ENCODE results near the gene PFDN5.
"Not testable (repeated sequence)": the region's sequence is repeated elsewhere in the genome, so short reads cannot be mapped to it uniquely, and the experiment has no call there.

PFDN5 gene

GRCh38 chr12:53286448-53286847 lies 8.9 kb upstream of the PFDN5 start:
- DNase-seq (ENCODE audit: low read depth in 2 of 2) = no peak

DNA sequence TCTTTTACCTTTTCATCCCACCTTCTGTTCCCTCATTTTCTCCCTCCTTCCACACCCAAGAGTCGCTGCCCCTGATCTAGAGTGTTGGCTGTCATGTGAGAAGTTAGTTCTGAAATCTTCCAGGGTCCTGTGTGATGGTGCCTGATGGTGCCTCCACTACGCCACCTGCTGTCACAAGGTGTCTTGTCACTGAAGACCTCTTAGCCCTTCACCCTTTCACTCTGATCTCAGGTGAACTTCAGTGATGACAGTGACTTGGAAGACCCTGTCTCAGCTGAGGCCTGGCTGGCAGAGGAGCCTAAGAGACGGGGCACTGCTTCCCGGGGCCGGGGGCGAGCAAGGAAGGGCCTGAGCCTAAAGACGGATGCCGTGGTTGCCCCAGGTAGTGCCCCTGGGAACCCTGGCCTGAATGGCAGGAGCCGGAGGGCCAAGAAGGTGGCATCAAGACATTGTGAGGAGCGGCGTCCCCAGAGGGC lies 7.6 kb upstream of the PFDN5 start:
- peak in 1 of 2 donors; percentile 37 for DNase-seq (ENCODE audit: low read depth in 2 of 2)

GRCh38 chr12:53288322-53288721 lies 7.0 kb upstream of the PFDN5 start:
- no peak for DNase-seq (ENCODE audit: low read depth in 2 of 2)

- no peak for DNase-seq (ENCODE audit: low read depth in 2 of 2)
Observed at GRCh38 chr12:53289891-53290290, 5.5 kb upstream of the PFDN5 start.

DNA sequence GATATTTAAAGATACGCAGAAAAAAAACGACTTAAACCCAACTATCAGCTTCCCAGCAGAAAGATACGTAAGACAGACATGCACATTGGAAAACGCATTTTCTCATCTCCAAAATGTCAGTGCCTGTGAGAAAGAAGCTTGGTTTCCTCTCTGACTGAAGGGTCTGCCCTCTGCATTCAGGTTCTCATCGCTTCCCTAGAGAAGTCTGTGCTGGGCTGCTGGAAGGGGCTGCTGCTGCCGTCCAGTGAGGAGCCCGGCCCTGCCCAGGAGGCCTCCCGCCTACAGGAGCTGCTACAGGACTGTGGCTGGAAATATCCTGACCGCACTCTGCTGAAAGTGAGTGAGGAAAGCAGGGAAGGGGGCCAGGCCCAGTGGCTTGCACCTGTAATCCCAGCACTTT lies 4.7 kb upstream of the PFDN5 start:
- DNase-seq (ENCODE audit: low read depth in 2 of 2) = no peak

GRCh38 chr12:53292426-53292825 lies 2.9 kb upstream of the PFDN5 start:
- no peak for DNase-seq (ENCODE audit: low read depth in 2 of 2)

DNA sequence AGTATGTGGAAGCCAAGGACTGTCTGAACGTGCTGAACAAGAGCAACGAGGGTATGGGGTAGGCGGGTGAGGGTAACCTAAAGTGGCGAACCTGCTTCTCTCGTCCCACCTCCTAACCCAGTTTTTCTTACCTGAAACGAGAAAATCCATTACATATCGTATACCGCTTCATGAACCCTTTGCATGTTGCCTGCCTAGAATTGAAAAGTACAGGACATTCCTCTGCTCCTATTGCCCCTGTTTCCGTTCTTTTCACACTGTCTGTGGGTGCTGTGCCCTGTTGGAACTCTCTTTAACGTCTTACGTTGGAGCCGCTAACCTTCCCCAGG lies 513 bp downstream of the PFDN5 start:
- DNase-seq (ENCODE audit: low read depth in 2 of 2) = no peak

- not testable (repeated sequence) for DNase-seq (ENCODE audit: low read depth in 2 of 2)
Observed at GRCh38 chr12:53297106-53297505, 1.8 kb downstream of the PFDN5 start.

GRCh38 chr12:53298164-53298563 lies 2.8 kb downstream of the PFDN5 start:
- DNase-seq (ENCODE audit: low read depth in 2 of 2) = no peak

GRCh38 chr12:53299101-53299453 lies 3.7 kb downstream of the PFDN5 start:
- peak in 1 of 2 donors; percentile 23 for DNase-seq (ENCODE audit: low read depth in 2 of 2)

GRCh38 chr12:53299454-53300180 lies 4.3 kb downstream of the PFDN5 start, which contains the start of gene MYG1:
MYG1 (plus strand) TSS chr12:53299695; CDS start chr12:53299738, 43 bp downstream.
- peak; percentile 79 to 83 for DNase-seq (ENCODE audit: low read depth in 2 of 2)

- DNase-seq (ENCODE audit: low read depth in 2 of 2) = peak; percentile 4 to 8
Observed at GRCh38 chr12:53300187-53300586, 4.8 kb downstream of the PFDN5 start.

GRCh38 chr12:53302903-53303302 lies 7.6 kb downstream of the PFDN5 start:
- DNase-seq (ENCODE audit: low read depth in 2 of 2) = no peak

DNA sequence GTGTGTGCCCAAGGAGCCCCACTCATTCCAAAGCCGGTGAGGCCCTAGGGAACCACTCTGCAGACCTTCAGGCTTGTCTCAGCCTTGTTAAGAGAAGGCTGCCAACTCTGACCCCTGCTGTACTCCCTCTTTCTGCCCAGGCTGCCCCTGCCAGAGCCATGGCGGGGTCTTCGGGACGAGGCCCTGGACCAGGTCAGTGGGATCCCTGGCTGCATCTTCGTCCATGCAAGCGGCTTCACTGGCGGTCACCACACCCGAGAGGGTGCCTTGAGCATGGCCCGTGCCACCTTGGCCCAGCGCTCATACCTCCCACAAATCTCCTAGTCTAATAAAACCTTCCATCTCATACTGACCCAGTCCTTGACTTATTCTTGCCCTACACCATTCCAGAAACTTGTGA lies 11.5 kb downstream of the PFDN5 start:
- no peak for DNase-seq (ENCODE audit: low read depth in 2 of 2)

- no peak for DNase-seq (ENCODE audit: low read depth in 2 of 2)
Observed at GRCh38 chr12:53308276-53308675, 12.9 kb downstream of the PFDN5 start.

GRCh38 chr12:53313996-53314395 lies 18.7 kb downstream of the PFDN5 start:
- DNase-seq (ENCODE audit: low read depth in 2 of 2) = no peak

DNA sequence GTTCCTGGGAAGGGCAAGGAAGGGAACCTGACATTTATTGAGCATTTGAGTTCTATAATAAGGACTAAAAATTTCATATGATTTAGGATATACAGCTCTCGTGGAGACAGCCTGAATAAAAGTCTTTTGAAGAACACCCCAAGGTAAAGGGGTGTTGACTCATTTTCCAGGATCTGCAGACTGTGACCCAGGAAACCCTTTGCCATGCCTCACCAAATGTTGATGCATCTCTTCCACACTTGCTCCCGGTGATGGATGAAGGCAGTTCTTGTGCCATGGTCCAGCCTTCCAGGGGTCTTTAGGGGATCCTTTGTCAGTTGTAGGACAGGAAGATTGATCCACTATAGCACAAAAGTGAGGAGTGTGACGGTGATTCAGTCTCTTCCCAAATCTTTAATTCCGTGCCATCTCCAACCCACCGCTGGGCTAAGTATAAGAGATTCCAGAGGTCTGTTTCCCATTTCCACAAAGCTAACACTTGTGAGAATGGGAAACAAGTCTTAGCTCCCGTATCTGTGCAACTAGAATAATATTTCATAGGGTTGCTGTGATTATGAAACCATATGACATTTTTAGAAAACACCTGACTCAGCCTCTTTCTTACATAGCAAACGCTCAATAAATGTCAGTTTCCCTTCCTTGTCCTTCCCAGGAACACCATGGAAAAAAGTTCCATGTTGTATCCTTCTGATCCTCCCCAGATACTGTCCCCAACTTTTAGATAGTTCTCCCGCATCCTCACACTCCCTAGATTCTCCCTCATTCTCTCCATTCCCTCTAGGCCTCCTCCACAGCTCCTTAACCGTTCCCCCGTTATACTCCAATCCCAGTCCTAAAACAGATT lies 25.2 kb downstream of the PFDN5 start:
- DNase-seq (ENCODE audit: low read depth in 2 of 2) = no peak

- peak in 1 of 2 donors; percentile 26 for DNase-seq (ENCODE audit: low read depth in 2 of 2)
Observed at GRCh38 chr12:53324113-53324778, 28.9 kb downstream of the PFDN5 start.

- peak; percentile 90 to 93 for DNase-seq (ENCODE audit: low read depth in 2 of 2)
Observed at GRCh38 chr12:53324779-53325510, 29.6 kb downstream of the PFDN5 start.

- no peak for DNase-seq (ENCODE audit: low read depth in 2 of 2)
Observed at GRCh38 chr12:53325511-53326061, 30.2 kb downstream of the PFDN5 start.

GRCh38 chr12:53326460-53327185 lies 31.3 kb downstream of the PFDN5 start:
- no peak for DNase-seq (ENCODE audit: low read depth in 2 of 2)
